ELF-1 (cell line): ENCODE data around the gene STRADA.

Experiments
- DNase-seq: peaks from one replicate; pipeline ENCODE4 v3.0.0-alpha.2; 2016; ENCODE audit warnings: low read depth, low spot score

STRADA gene

DNA sequence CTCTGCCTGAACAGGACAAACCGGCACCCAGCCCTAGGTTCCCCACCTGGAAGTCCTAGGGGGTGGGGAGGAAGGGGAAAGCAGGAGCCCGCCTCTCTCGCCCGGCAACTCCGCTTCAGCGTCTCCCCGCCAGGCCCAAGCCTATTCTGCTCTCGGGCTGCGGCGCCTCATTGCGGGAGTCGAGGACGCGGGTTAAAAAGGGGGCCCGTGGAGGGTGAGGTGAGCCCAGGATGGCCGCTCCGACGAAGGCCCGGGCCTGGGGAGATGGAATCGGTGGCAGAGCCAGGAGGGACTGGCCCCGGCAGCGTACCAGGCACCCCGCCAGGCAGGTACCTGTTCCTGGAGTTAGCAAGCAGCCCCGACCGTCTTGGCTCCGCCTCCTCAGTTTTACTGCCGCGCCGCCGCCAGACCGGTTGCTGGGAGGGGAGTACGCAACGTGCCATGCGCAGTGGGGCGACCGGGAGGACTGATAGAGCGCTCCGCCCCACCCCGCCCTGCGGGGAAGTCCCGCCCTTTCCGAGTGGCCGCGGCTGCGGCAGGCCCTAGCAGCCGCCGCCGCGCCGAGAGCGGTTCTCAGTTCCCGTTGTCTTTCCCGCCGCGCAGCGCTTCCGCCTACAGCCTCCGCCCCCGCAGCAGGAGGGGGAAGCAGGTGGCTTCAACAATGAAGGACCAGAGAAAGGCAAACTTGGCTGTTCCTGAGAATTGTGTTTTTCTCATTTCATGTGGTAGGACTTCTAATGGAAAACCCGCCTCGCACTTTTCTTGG, at the start of gene STRADA:
Gene STRADA, minus strand, starts transcription at position 392 of the 766 bp plus-strand sequence. CDS start 13,430 bp downstream, outside the sequence.
- DNase-seq, result peak; percentile 99

- DNase-seq, result no peak
Measured at GRCh38 chr17:63790057-63790456, 48.5 kb upstream of the STRADA start.

DNA sequence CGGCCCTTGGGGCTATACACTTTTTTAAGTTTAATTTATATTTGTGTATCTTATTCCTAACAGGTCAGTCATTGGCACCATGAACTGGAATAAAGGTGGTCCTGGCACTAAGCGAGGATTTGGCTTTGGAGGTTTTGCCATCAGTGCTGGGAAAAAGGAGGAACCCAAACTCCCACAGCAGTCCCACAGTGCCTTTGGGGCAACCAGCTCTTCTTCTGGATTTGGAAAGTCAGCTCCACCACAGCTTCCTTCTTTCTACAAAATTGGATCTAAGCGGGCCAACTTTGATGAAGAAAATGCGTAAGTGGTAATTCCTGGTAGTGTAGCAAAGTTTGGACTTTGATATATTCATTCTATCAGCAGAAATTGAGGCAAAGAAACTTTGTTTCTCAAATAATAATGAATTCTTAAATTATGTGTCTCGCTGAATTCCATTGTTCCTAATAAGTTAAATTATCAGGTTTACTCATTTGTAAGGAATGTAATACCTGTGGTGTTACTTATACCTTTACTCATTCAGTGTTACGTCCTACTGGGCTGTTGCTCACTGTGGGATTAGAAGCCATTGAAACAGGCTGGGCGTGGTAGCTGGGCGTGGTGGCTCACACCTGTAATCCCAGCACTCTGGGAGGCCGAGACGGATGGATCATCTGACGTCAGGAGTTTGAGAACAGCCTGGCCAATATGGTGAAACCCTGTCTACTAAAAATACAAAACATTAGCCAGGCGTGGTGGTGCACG, 45.5 kb upstream of the STRADA start:
- no peak for DNase-seq

- no peak for DNase-seq
Measured at GRCh38 chr17:63786117-63786516, 44.5 kb upstream of the STRADA start.

GRCh38 chr17:63785556-63785955, 44.0 kb upstream of the STRADA start:
- DNase-seq, result no peak

DNA sequence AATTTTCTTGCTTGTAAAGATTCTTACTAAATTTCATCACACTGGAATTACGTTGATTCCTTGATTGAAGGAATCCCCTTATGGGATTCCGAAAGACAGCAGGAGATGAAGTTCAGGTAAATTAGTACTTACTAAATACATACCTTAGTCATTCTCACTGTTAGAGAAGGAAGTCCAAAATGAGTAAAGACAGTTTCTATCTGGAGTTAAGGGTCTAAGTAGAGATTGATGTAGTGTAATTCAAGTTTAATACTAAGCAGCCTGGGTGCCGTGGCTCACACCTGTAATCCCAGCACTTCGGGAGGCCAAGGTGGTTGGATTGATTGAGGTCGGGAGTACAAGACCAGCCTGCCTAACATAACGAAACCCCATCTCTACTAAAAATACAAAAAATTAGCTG, 41.9 kb upstream of the STRADA start:
- DNase-seq, result no peak

GRCh38 chr17:63780928-63781327, 39.3 kb upstream of the STRADA start:
- DNase-seq, result no peak

DNA sequence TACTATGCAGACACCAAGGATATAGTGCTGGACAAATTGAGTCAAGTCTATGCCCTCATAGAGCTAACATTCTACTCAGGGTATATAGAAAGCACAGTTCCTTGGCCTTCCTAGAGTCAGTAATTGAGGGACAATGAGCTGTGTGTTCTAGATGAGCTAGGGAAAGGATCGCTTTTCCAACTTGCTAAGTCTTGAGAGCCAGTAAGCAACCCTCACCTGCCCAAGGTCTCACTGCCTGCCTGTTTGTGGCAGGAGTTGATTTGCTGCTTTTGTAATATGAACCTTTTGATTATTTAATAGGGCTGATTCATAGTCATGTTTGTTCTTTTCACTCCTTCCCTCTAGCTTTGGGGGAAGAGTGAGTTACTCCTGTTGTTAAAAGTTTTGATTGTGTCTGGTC, 38.9 kb upstream of the STRADA start:
- DNase-seq, result no peak

- DNase-seq, result peak; percentile 15
Measured at GRCh38 chr17:63775420-63775819, 33.8 kb upstream of the STRADA start.

DNA sequence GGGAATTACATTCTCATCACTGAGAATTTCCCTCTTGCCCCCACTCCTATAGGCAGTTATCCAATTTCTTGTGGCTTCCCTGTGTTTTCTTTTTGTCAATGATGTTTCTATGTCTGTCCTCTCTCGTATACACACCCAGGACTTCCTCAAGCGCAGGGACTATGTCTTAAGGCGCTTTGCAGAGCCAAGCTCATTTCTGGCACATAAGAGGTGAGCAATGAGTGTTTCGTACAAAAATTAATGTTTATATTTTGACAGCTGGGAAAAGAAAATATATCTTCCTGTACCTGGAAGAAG, 33.3 kb upstream of the STRADA start:
- DNase-seq, result peak; percentile 20

DNA sequence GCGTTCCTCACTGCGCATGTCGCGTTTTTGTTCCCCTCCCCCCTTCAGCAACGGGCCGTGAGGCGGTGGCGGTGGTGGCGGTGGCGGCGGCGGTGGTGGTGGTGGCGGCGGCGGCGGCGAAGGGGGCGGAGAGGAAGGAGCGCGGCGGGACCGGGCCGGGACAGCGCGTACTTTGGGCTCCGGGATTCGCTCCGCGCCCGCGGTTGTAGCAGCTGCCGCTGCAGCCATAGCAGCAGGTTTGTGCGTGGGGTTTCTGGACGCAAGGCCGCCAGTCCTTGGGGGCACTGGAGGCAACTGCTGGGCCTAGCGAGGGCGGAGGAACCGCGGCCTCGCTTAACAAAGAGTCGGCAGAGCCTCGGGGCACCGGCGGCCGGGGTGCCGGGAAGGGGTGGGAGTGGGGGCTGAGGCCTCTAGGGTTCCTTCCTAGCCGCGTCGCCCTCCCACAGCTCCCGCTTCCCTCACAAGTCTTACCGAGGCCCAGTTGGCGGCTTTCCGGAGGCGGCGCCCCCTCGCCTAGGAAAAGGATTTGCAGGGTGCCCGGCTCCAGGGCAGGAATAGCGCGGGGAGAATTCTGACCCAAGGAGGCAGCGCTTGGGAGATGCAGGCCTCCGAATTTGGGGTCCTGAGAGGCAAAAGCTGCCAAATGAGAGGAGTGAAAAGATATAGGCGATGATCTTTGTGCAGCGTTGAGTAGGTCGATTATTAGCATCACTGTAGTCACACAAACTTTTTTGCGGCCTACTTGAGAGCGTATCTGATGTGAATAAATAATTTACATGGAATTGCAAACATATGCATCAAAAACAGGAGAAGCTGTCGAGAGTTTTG, 32.8 kb upstream of the STRADA start, which contains the start of gene DDX42:
Gene DDX42, plus strand, starts transcription at position 30 of the 828 bp plus-strand sequence. CDS start 12,880 bp downstream, outside the sequence.
- DNase-seq, result no peak

DNA sequence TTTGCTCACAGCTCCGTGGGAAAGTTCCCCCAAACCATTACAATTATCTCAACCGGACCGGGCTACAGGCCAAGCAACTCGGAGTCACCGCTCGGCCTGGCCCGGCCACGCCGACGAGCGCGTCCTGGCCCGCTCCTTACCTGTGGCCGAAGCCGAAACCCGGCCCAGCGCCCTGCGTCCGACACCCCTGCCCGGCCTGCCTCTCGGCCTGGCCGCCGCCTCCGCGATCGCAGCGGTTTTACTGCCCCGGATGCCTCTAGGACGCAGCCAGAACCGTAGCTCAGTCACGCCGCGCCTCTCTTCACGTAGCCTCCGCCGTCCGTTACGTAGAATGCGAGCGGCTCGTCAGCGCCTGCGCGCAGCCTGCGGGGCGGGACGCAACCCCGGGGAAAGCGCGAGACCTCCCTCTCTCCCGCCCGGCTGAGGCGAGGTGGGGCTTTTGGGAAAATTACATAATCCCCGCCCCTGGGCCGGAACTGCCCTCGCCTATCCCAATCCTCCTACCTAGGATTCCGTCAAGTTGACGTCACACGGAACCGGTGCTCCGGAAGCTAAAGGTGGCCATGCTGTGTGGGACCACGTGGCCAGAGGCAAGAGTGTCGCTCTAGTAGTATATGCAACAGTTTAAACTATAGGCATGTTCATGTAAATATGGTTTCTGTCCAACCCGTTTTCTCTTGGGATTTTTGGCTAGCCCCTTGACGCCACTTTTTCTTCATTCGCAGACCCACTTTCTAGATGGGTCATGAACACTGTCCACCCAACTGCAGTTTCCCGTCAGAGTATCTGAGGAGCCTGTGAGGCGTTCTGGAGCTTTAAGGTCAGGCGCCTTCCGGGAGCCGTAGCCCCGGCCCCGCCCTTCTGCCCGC, 31.9 kb upstream of the STRADA start, which contains the start of gene CCDC47:
Gene CCDC47, minus strand, starts transcription at position 326 of the 869 bp plus-strand sequence. CDS start 7,422 bp downstream, outside the sequence.
- peak; percentile 100 for DNase-seq

DNA sequence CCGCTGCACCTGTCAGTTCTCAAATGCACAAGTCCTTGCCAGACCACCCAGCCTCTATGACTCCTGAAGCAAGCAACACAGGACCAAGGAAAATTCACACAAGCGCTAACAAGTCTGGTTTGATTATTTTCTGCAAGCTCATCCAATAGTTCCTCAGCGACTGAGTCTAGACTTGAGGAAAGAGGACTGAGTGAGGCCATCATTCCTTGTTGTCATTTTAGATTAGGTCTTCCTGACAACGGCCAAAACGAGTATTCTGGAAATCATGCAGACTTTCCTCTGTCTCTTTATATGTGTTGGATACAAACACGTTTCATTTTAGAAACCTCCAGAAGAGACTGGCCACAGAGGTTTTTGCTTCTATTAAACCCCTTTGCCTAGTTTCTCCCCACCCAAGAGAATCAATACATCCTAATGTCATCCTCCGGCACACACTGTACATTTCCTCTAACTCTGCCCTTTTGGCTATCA, 31.2 kb upstream of the STRADA start:
- DNase-seq, result peak; percentile 20

DNA sequence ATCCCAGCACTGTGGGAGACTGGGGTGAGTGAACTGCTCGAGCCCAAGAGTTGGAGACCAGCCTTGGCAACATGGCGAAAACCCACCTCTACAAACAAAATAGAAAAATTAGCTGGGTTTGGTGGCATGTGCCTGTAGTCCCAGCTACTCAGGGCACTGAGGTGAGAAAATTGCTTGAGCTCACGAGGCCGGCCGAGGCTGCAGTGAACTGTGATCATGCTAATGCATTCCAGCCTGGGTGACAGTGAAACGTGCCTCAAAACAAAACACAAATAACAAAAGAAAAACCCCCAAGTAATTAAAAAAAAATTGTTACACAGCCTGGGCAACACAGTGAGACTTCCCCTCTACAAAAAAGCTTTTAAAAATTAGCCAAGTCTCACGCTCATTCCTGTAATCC, 26.8 kb upstream of the STRADA start:
- DNase-seq, result peak; percentile 26

- DNase-seq, result no peak
Measured at GRCh38 chr17:63766754-63767153, 25.2 kb upstream of the STRADA start.

DNA sequence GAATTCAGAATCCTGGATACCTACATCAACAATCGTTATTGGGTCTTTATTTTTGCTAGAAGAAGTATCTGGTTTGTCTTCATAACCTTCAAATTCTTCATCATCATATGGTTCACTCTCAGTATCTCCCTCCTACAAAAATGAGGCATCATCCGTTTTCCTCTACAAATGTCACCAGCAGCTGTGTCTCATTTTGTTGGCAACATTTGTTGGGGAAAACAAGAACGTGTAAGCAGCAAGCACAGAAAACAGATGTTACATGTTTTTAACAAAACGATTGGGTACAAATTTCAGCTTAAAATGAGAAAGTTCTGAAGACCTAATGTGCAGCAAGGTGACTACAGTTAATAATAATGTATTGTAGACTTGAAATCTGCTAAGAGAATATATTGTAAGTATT, 23.1 kb upstream of the STRADA start:
- DNase-seq, result no peak

DNA sequence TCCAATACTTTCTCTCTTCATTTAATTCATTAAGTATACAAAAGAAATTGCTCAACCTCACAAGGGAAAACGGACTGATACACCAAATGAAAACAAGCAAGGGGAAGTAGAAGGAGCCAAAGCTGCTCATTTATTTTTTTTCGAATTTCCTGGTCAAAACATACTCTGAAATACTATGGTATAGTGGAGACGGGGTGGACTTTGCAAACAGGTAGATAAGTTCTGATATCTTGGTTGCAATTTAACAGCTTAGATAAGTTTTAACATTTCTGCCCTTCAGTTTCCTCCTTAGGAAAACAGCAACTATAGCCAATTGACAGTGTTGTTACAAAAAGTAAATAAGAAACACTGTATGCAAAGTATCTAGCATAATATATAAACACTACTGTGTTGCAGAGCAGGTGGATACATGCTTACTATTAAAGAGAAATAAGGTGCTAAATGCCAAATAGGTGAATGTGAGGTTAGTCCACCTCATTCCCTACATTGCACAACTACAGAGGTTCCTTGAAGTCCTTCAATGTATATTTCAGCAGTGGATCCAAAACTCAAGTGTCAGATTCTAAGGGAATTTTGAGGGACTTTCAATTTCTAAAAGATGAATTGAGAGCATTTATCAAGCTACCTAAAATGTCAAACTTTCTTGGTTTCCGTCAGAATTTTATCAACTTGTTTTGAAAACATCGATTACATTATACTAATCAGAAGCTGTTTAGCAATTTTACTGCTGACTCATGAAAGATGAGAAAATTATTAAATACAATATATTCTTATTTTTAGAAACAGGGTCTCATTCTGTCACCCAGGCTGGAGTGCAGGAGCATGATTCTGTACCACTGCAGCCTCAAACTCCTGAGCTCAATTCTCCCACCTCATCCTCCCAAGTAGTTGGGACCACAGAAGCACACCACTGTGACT, 20.8 kb upstream of the STRADA start:
- DNase-seq, result no peak

GRCh38 chr17:63760771-63761539, 19.4 kb upstream of the STRADA start:
- no peak for DNase-seq

DNA sequence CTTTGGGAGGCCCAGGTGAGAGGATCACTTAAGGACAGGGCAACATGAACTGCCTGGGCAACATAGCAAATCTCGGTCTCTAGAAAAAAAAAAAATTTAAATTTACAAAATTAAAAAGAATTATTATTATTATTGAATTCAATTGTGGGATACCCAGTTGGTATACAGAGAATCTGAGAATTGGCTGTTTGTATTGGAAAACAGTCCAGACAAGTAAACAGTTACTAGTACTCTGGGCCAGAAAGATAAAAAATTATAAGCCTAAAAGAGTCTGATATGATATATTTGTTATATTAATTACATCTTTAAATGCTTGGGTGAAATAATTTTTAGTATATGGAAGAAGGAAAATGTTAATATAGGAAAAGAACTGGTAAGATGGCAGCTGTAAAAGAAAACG, 16.8 kb upstream of the STRADA start:
- DNase-seq, result no peak
